Neural progenitor cell (in vitro differentiated cells): ENCODE data around the gene DRGX. TPM values are rescaled to one million over a fixed set of nuclear protein-coding genes. Genes with fewer than 3 reads are reported as not detected.

Experiments used
- DNase-seq: peaks from one replicate; pipeline ENCODE4 v3.0.0-alpha.2; 2016; ENCODE audit warnings: low spot score
- H2AFZ ChIP-seq: fragments of 200-600 bp; sonication (generic); replicated peaks from 2 replicates; pipeline ENCODE4 v1.6.1; 2016; ENCODE audit warnings: antibody characterized with exemption
- H3F3A ChIP-seq: fragments of 200-600 bp; sonication (generic); 2 replicates; pipeline ENCODE4 v1.6.1; 2016; ENCODE audit warnings: antibody characterized with exemption, low read depth
- H3K27ac ChIP-seq: fragments of 200-600 bp; sonication (generic); 2 replicates; pipeline ENCODE4 v1.5.1; 2016; ENCODE audit warnings: mild to moderate bottlenecking
- H3K27me3 ChIP-seq: fragments of 200-600 bp; sonication (generic); 2 replicates; pipeline ENCODE4 v1.6.1; 2016; ENCODE audit warnings: mild to moderate bottlenecking, moderate library complexity
- H3K36me3 ChIP-seq: fragments of 200-600 bp; sonication (generic); 2 replicates; pipeline ENCODE4 v1.5.1; 2016
- H3K4me1 ChIP-seq: fragments of 200-600 bp; sonication (generic); 2 replicates; pipeline ENCODE4 v1.6.1; 2016; ENCODE audit warnings: mixed run types
- H3K4me2 ChIP-seq: fragments of 200-600 bp; sonication (generic); 2 replicates; pipeline ENCODE4 v1.6.1; 2016
- H3K4me3 ChIP-seq: fragments of 200-600 bp; sonication (generic); 2 replicates; pipeline ENCODE4 v1.5.1; 2016
- H3K79me2 ChIP-seq: fragments of 200-600 bp; sonication (generic); 2 replicates; pipeline ENCODE4 v1.6.1; 2016; ENCODE audit warnings: low read depth
- H3K9ac ChIP-seq: fragments of 200-600 bp; sonication (generic); 2 replicates; pipeline ENCODE4 v1.6.1; 2016
- H3K9me3 ChIP-seq: fragments of 200-600 bp; sonication (generic); 2 replicates; pipeline ENCODE4 v1.5.1; 2016; ENCODE audit warnings: low read depth
- H4K20me1 ChIP-seq: fragments of 200-600 bp; sonication (generic); 2 replicates; pipeline ENCODE4 v1.6.1; 2016; ENCODE audit warnings: low read depth
- H3K27ac Mint-ChIP-seq: 3 replicates; pipeline ENCODE4 v1.8.0; 2021; ENCODE audit warnings: mixed read lengths
- H3K27me3 Mint-ChIP-seq: 2 replicates; pipeline ENCODE4 v1.8.0; 2022; ENCODE audit warnings: low read depth, mild to moderate bottlenecking, inconsistent platforms, moderate library complexity, mixed read lengths; ENCODE audit not compliant: insufficient read depth
- H3K36me3 Mint-ChIP-seq: 3 replicates; pipeline ENCODE4 v1.8.0; 2021; ENCODE audit warnings: mixed read lengths
- H3K4me1 Mint-ChIP-seq: 3 replicates; pipeline ENCODE4 v1.8.0; 2021; ENCODE audit warnings: mixed read lengths
- H3K4me3 Mint-ChIP-seq: 3 replicates; pipeline ENCODE4 v1.8.0; 2021; ENCODE audit warnings: mild to moderate bottlenecking, moderate library complexity, mixed read lengths
- H3K9me3 Mint-ChIP-seq: 3 replicates; pipeline ENCODE4 v1.8.0; 2020; ENCODE audit warnings: mixed read lengths
- CTCF ChIP-seq: fragments of 200-600 bp; sonication (generic); IDR thresholded peaks from 2 replicates; pipeline ENCODE4 v1.5.1; 2017; ENCODE audit warnings: antibody characterized with exemption, mild to moderate bottlenecking
- EZH2 ChIP-seq: fragments of 200-600 bp; sonication (generic); IDR thresholded peaks from 2 replicates; pipeline ENCODE4 v1.6.1; 2017; ENCODE audit warnings: antibody characterized with exemption, mild to moderate bottlenecking, moderate library complexity
- EZH2phosphoT487 ChIP-seq: fragments of 200-600 bp; sonication (generic); IDR thresholded peaks from 2 replicates; pipeline ENCODE4 v1.6.1; 2017; ENCODE audit warnings: antibody characterized with exemption
- total RNA-seq: library from RNA; depleted of rRNA; stranded (reverse); fragments of >200 nt; gene quantifications from 2 replicates; pipeline ENCODE4 v1.2.3, GENCODE V29; 2015; ENCODE audit warnings: low replicate concordance

Gene DRGX
- total RNA-seq, 1 donor from 2014 or later: not detected

DNA sequence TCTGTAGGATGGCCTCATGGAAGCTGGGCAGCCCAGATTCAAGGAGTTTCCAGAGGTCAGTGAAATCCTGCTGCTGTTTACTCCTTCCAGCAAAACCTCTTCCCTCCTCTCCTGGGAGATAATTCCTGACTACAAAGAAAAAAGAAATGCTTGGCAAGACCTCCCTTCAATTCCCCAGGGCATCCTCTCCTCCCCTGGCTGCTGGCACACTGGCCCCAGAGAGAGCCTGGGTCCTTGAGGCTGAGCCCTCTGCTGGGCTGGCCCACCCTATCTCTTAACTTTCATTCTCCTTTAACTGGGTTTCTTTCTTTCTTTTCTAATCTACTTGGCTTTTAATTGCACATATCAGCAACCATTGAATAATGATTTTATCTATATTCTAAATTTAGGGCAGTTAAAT, 7.7 kb downstream of the DRGX start:
- Mint-ChIP-seq H3K4me1 (no peaks in the 10 kb centered on the region), H3K4me3 (no peak overlapping the region)

GRCh38 chr10:49387071-49387470, 8.8 kb downstream of the DRGX start:
- Mint-ChIP-seq H3K27ac (no peak overlapping the region), H3K4me3 (no peak overlapping the region), H3K36me3 (no peaks in the 10 kb centered on the region), H3K4me1 (no peaks in the 10 kb centered on the region), H3K27me3 (peaks cover 23% of the 10 kb centered on the region), H3K9me3 (peaks cover 2% of the 10 kb centered on the region)
- TF ChIP-seq EZH2: no peak
- no peak overlapping the region for H3K9ac ChIP-seq
- H3K9me3 ChIP-seq: no peaks in the 10 kb centered on the region
- no peaks in the 10 kb centered on the region for H4K20me1 ChIP-seq
- no peak overlapping the region for H3K4me2 ChIP-seq
- no peak overlapping the region for H2AFZ ChIP-seq
- no peak for DNase-seq
- H3K4me3 ChIP-seq: no peak overlapping the region
- no peaks in the 10 kb centered on the region for H3K79me2 ChIP-seq
- no peak overlapping the region for H3K27ac ChIP-seq
- H3F3A ChIP-seq: no peaks in the 10 kb centered on the region
- no peaks in the 10 kb centered on the region for H3K4me1 ChIP-seq
- H3K36me3 ChIP-seq: no peaks in the 10 kb centered on the region
- H3K27me3 ChIP-seq: peaks cover 41% of the 10 kb centered on the region

More for the DNA sequence above, 7.7 kb downstream of the DRGX start:
- Mint-ChIP-seq H3K27me3 (peaks cover 27% of the 10 kb centered on the region), H3K9me3 (peaks cover 2% of the 10 kb centered on the region), H3K27ac (no peak overlapping the region), H3K36me3 (no peaks in the 10 kb centered on the region)
- H3K9me3 ChIP-seq: no peaks in the 10 kb centered on the region
- no peaks in the 10 kb centered on the region for H3K36me3 ChIP-seq
- H3K27me3 ChIP-seq: peaks cover 52% of the 10 kb centered on the region
- no peak for DNase-seq
- TF ChIP-seq EZH2 (no peak), CTCF (no peak), EZH2phosphoT487 (no peak)
- H4K20me1 ChIP-seq: no peaks in the 10 kb centered on the region
- no peaks in the 10 kb centered on the region for H3K4me1 ChIP-seq
- H3K4me2 ChIP-seq: no peak overlapping the region
- H3F3A ChIP-seq: no peaks in the 10 kb centered on the region
- H2AFZ ChIP-seq: no peak overlapping the region
- no peaks in the 10 kb centered on the region for H3K79me2 ChIP-seq
- no peak overlapping the region for H3K4me3 ChIP-seq
- no peak overlapping the region for H3K9ac ChIP-seq
- no peak overlapping the region for H3K27ac ChIP-seq

- TF ChIP-seq CTCF (no peak), EZH2phosphoT487 (no peak), EZH2 (no peak)
- Histone ChIP-seq H3K79me2 (no peaks in the 10 kb centered on the region), H2AFZ (no peak overlapping the region), H3K36me3 (no peaks in the 10 kb centered on the region), H3K4me3 (no peak overlapping the region), H3K27me3 (peaks cover 33% of the 10 kb centered on the region), H3K4me2 (no peak overlapping the region), H3F3A (no peaks in the 10 kb centered on the region), H3K27ac (no peak overlapping the region), H4K20me1 (no peaks in the 10 kb centered on the region), H3K4me1 (no peaks in the 10 kb centered on the region), H3K9ac (no peak overlapping the region), H3K9me3 (no peaks in the 10 kb centered on the region)
- peaks cover 21% of the 10 kb centered on the region for H3K27me3 Mint-ChIP-seq
- H3K4me3 Mint-ChIP-seq: no peak overlapping the region
- H3K9me3 Mint-ChIP-seq: peaks cover 2% of the 10 kb centered on the region
- H3K36me3 Mint-ChIP-seq: no peaks in the 10 kb centered on the region
- DNase-seq: no peak
- H3K4me1 Mint-ChIP-seq: no peaks in the 10 kb centered on the region
- no peak overlapping the region for H3K27ac Mint-ChIP-seq
Measured at GRCh38 chr10:49385939-49386922, 9.7 kb downstream of the DRGX start.
